Hepatocyte (in vitro differentiated cells): ENCODE measurements around the gene FBXL5. TPM values are rescaled to one million over a fixed set of nuclear protein-coding genes. Genes with fewer than 3 reads are reported as not detected.

Experiments
- DNase-seq: peaks from one replicate; pipeline ENCODE4 v3.0.0-alpha.2; 2016; ENCODE audit warnings: low spot score
- H2AFZ ChIP-seq: fragments of 200-600 bp; sonication (generic); 2 replicates; pipeline ENCODE4 v1.6.0; 2016; ENCODE audit warnings: antibody characterized with exemption, mild to moderate bottlenecking
- H3K27ac ChIP-seq: fragments of 200-600 bp; sonication (generic); 2 replicates; pipeline ENCODE4 v1.5.1; 2016; ENCODE audit warnings: mild to moderate bottlenecking
- H3K27me3 ChIP-seq: fragments of 200-600 bp; sonication (generic); 2 replicates; pipeline ENCODE4 v1.6.1; 2016
- H3K36me3 ChIP-seq: fragments of 200-600 bp; sonication (generic); replicated peaks from 2 replicates; pipeline ENCODE4 v1.5.1; 2016; ENCODE audit warnings: low read depth; ENCODE audit not compliant: insufficient read depth
- H3K4me1 ChIP-seq: fragments of 200-600 bp; sonication (generic); 2 replicates; pipeline ENCODE4 v1.5.1; 2016; ENCODE audit warnings: mild to moderate bottlenecking, moderate library complexity; ENCODE audit not compliant: insufficient read depth
- H3K4me2 ChIP-seq: fragments of 200-600 bp; sonication (generic); 2 replicates; pipeline ENCODE4 v1.6.0; 2016
- H3K4me3 ChIP-seq: fragments of 200-600 bp; sonication (generic); 2 replicates; pipeline ENCODE4 v1.5.1; 2016; ENCODE audit warnings: mild to moderate bottlenecking
- H3K79me2 ChIP-seq: fragments of 200-600 bp; sonication (generic); 2 replicates; pipeline ENCODE4 v1.6.0; 2017; ENCODE audit warnings: mild to moderate bottlenecking
- H3K9me2 ChIP-seq: fragments of 200-600 bp; sonication (generic); replicated peaks from 2 replicates; pipeline ENCODE4 v1.6.0; 2017; ENCODE audit warnings: mild to moderate bottlenecking; ENCODE audit not compliant: insufficient read depth
- H3K9me3 ChIP-seq: fragments of 200-600 bp; sonication (generic); 2 replicates; pipeline ENCODE4 v1.5.1; 2016; ENCODE audit warnings: low read depth, mild to moderate bottlenecking
- H4K20me1 ChIP-seq: fragments of 200-600 bp; sonication (generic); 2 replicates; pipeline ENCODE4 v1.6.0; 2016; ENCODE audit warnings: mild to moderate bottlenecking; ENCODE audit not compliant: insufficient read depth, poor library complexity, severe bottlenecking
- EZH2 ChIP-seq: fragments of 200-600 bp; sonication (generic); IDR thresholded peaks from 2 replicates; pipeline ENCODE4 v1.6.1; 2016; ENCODE audit warnings: antibody characterized with exemption, mild to moderate bottlenecking, borderline replicate concordance
- EZH2phosphoT487 ChIP-seq: fragments of 200-600 bp; sonication (generic); IDR thresholded peaks from one replicate; pipeline ENCODE4 v1.6.1; 2018; ENCODE audit warnings: antibody characterized with exemption, mild to moderate bottlenecking, low read depth, moderate library complexity; ENCODE audit not compliant: unreplicated experiment, severe bottlenecking
- WGBS: methylation state at CpG from one replicate; pipeline ENCODE4 v1.1.6; 2016; ENCODE audit warnings: low lambda C conversion rate; ENCODE audit errors: missing lambda C conversion rate; 5-methylcytosine and 5-hydroxymethylcytosine counted together
- polyA plus RNA-seq: library from polyadenylated mRNA; unstranded; fragments of >200 nt; fragmentation: Nextera tagmentation; extraction: Ambion mirVana; gene quantifications from 2 replicates; pipeline ENCODE4 v1.2.1, GENCODE V29; 2016
- total RNA-seq: library from RNA; depleted of rRNA; stranded (reverse); fragments of >200 nt; gene quantifications from 2 replicates; pipeline ENCODE4 v1.2.3, GENCODE V29; 2014
- TF ChIP-seq, protein P1 (sequence below): fragments of 200-600 bp; sonication (generic); IDR thresholded peaks from 2 replicates; pipeline ENCODE4 v1.5.1; 2016; ENCODE audit warnings: antibody characterized with exemption, mild to moderate bottlenecking; ENCODE audit not compliant: poor library complexity

The FBXL5 gene
- total and polyA plus RNA-seq, 2 experiments from 2014 or later = 41.2 to 90.2 TPM

DNA sequence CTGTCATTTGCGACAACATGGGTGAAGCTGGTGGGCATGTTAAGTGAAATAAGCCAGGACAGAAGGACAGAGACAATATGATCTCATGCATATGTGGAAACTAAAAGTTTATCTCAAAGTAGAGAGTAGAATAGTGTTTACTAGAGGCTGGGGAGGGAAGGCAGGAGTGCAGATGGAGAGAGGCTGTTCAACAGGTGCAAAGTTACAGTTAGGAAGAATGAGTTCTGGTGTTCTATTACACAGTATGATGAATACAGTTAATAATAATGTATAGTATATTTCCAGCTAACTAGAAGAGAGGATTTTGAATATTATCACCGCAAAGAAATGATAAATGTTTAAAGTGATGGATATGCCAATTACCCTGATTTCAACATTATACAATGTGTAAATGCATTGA is 69.8 kb downstream of the FBXL5 start:
- no peaks in the 10 kb centered on the region for H3K9me2 ChIP-seq
- no peak overlapping the region for H3K4me2 ChIP-seq
- no peak overlapping the region for H3K27ac ChIP-seq
- no peak for TF ChIP-seq EZH2phosphoT487
- TF ChIP-seq EZH2 = no peak
- TF ChIP-seq, protein P1, sequence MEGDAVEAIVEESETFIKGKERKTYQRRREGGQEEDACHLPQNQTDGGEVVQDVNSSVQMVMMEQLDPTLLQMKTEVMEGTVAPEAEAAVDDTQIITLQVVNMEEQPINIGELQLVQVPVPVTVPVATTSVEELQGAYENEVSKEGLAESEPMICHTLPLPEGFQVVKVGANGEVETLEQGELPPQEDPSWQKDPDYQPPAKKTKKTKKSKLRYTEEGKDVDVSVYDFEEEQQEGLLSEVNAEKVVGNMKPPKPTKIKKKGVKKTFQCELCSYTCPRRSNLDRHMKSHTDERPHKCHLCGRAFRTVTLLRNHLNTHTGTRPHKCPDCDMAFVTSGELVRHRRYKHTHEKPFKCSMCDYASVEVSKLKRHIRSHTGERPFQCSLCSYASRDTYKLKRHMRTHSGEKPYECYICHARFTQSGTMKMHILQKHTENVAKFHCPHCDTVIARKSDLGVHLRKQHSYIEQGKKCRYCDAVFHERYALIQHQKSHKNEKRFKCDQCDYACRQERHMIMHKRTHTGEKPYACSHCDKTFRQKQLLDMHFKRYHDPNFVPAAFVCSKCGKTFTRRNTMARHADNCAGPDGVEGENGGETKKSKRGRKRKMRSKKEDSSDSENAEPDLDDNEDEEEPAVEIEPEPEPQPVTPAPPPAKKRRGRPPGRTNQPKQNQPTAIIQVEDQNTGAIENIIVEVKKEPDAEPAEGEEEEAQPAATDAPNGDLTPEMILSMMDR = no peak
- H3K4me3 ChIP-seq = no peak overlapping the region
- H4K20me1 ChIP-seq = no peaks in the 10 kb centered on the region
- H3K79me2 ChIP-seq = no peaks in the 10 kb centered on the region
- H3K4me1 ChIP-seq = no peaks in the 10 kb centered on the region
- no peaks in the 10 kb centered on the region for H3K36me3 ChIP-seq
- no peak for DNase-seq
- H3K9me3 ChIP-seq = no peaks in the 10 kb centered on the region
- 100% methylated on average over 2 of the region's 2 CpGs for WGBS
- no peak overlapping the region for H2AFZ ChIP-seq
- no peaks in the 10 kb centered on the region for H3K27me3 ChIP-seq

DNA sequence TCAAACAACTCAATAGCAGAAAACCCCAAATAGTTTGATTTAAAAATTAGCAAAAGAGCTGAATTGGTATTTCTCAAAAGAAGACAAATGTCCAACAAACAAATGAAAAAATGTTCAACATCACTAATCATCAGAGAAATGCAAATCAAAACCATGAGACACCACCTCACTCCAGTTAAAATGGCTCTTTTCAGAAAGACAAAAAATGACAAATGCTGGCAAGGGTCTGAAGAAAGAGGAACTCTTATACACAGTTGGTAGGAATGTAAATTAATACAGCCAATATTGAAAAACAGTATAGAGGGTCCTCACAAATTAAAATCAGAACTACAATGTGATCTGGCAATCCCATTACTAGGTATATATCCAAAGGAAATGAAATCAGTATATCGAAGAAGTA is 70.4 kb downstream of the FBXL5 start:
- Histone ChIP-seq H3K27ac (no peak overlapping the region), H3K27me3 (no peaks in the 10 kb centered on the region), H3K9me3 (no peaks in the 10 kb centered on the region), H2AFZ (no peak overlapping the region), H3K4me1 (no peaks in the 10 kb centered on the region), H4K20me1 (no peaks in the 10 kb centered on the region), H3K79me2 (no peaks in the 10 kb centered on the region), H3K36me3 (no peaks in the 10 kb centered on the region), H3K4me2 (no peak overlapping the region), H3K9me2 (no peaks in the 10 kb centered on the region), H3K4me3 (no peak overlapping the region)
- WGBS = 92% methylated on average over 1 of the region's 1 CpG
- DNase-seq = no peak
- no peak for TF ChIP-seq EZH2
- no peak for TF ChIP-seq EZH2phosphoT487
- TF ChIP-seq, protein P1 = no peak

DNA sequence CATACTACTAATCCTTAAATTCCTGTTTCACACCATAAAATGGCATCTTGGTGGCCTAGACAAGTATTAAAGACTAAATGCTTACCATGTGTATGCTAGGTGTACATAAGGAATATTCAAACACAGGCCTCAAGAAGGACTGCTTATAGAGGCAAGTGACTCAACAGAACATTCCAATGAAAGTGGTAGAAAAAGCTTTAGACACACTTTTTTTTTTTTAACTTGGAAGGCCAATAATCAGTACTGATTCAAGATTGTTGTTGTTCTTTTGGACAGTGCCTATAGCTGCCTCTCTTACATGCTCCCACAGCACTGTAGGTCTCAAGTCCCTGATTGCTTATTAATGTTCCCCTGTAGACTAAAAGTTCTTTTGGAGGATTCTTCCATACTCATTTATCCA is 77.6 kb downstream of the FBXL5 start:
- H3K27ac ChIP-seq = no peak overlapping the region
- no peak for DNase-seq
- H3K79me2 ChIP-seq = no peaks in the 10 kb centered on the region
- H3K9me3 ChIP-seq = no peaks in the 10 kb centered on the region
- no peak for TF ChIP-seq EZH2
- no peak for TF ChIP-seq EZH2phosphoT487
- TF ChIP-seq, protein P1 = no peak
- H4K20me1 ChIP-seq = no peaks in the 10 kb centered on the region
- H3K36me3 ChIP-seq = no peaks in the 10 kb centered on the region
- H3K9me2 ChIP-seq = no peaks in the 10 kb centered on the region
- H3K4me1 ChIP-seq = no peaks in the 10 kb centered on the region
- no peak overlapping the region for H3K4me3 ChIP-seq
- no peak overlapping the region for H3K4me2 ChIP-seq
- H2AFZ ChIP-seq = no peak overlapping the region
- H3K27me3 ChIP-seq = no peaks in the 10 kb centered on the region

DNA sequence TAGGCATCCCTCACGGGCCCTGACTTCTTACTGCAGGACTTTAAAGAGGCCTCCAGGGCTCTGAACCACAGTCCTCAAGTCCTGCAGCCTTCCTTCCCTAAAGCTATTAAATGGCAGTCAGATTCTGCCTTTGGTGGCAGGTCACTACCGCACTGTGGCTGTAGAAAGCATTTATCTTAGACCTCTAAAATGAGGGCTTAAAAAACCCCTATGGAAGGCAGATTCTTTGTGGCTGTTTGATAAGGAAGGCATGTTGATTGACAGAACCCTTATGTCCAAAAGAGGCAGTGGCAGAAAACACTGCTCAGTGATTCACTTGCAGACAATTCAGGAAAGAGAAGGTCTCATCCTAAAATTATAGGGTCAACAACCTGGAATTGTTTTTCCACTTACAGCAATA is 79.2 kb downstream of the FBXL5 start:
- H3K4me1 ChIP-seq = no peaks in the 10 kb centered on the region
- no peak overlapping the region for H3K27ac ChIP-seq
- H3K27me3 ChIP-seq = no peaks in the 10 kb centered on the region
- H3K9me2 ChIP-seq = no peaks in the 10 kb centered on the region
- H2AFZ ChIP-seq = no peak overlapping the region
- no peak overlapping the region for H3K4me2 ChIP-seq
- WGBS = 69% methylated on average over 2 of the region's 2 CpGs
- no peaks in the 10 kb centered on the region for H3K79me2 ChIP-seq
- no peak for TF ChIP-seq EZH2
- TF ChIP-seq, protein P1 = no peak
- no peaks in the 10 kb centered on the region for H4K20me1 ChIP-seq
- no peak for DNase-seq
- no peaks in the 10 kb centered on the region for H3K9me3 ChIP-seq
- no peak overlapping the region for H3K4me3 ChIP-seq
- H3K36me3 ChIP-seq = no peaks in the 10 kb centered on the region
